Glutamatergic neuron (in vitro differentiated cells): Measurements from ENCODE around the gene OR52B6. TPM values are rescaled to one million over a fixed set of nuclear protein-coding genes. Genes with fewer than 3 reads are reported as not detected.
"Not testable (repeated sequence)": the region's sequence is repeated elsewhere in the genome, so short reads cannot be mapped to it uniquely, and the experiment has no call there.

Source experiments
- DNase-seq: peaks from one replicate; pipeline ENCODE4 v3.0.0; 2022
- H3K27ac Mint-ChIP-seq: one replicate; pipeline ENCODE4 v1.8.0; 2020; ENCODE audit warnings: mild to moderate bottlenecking, mixed read lengths, inconsistent platforms; ENCODE audit not compliant: unreplicated experiment
- H3K27me3 Mint-ChIP-seq: one replicate; pipeline ENCODE4 v1.8.0; 2020; ENCODE audit warnings: mild to moderate bottlenecking, moderate library complexity, mixed read lengths, inconsistent platforms; ENCODE audit not compliant: unreplicated experiment
- H3K36me3 Mint-ChIP-seq: one replicate; pipeline ENCODE4 v1.8.0; 2020; ENCODE audit warnings: mild to moderate bottlenecking, mixed read lengths, inconsistent platforms; ENCODE audit not compliant: unreplicated experiment
- H3K4me1 Mint-ChIP-seq: one replicate; pipeline ENCODE4 v1.8.0; 2020; ENCODE audit warnings: mild to moderate bottlenecking, low read depth, mixed read lengths, inconsistent platforms; ENCODE audit not compliant: unreplicated experiment
- H3K4me3 Mint-ChIP-seq: one replicate; pipeline ENCODE4 v1.8.0; 2020; ENCODE audit warnings: mild to moderate bottlenecking, mixed read lengths, inconsistent platforms; ENCODE audit not compliant: unreplicated experiment
- H3K9me3 Mint-ChIP-seq: one replicate; pipeline ENCODE4 v1.8.0; 2020; ENCODE audit warnings: mild to moderate bottlenecking, moderate library complexity, mixed read lengths, inconsistent platforms; ENCODE audit not compliant: unreplicated experiment
- CTCF ChIP-seq: fragments of 200-600 bp; sonication (generic); IDR thresholded peaks from one replicate; pipeline ENCODE4 v1.5.0; 2021; ENCODE audit not compliant: partially characterized antibody, unreplicated experiment
- total RNA-seq: library from RNA; stranded (reverse); fragmentation: NEBNext Ultra II Directional; extraction: Animal tissue kit (Norgen Biotek cat#: 25700); gene quantifications from one replicate; pipeline ENCODE4 v1.2.1, GENCODE V29; 2021; ENCODE audit not compliant: unreplicated experiment

OR52B6 gene
- total RNA-seq, 1 donor from 2014 or later: not detected

DNA sequence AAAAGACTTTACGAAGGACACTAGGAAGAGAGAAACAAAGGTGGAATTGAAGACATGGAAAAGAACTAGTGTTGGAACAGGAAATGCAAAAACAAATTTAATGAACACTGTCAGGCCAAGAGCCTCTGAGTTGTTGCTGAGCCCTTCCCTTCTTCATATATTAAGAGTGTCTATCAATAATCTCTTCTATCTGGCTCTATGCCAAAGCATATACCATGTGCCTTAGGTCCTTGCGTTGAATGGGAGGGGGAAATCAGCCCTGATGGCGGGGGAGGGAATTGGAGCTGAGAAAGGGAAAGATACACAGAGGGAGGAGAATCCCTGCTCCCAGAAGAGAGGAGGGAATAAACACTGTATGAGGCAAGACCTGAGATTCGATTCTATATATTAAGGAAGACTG lies 5.5 kb upstream of the OR52B6 start:
- no peaks in the 10 kb centered on the region for H3K4me1 Mint-ChIP-seq
- H3K4me3 Mint-ChIP-seq: no peak overlapping the region
- no peak for TF ChIP-seq CTCF
- no peak for DNase-seq
- no peaks in the 10 kb centered on the region for H3K36me3 Mint-ChIP-seq
- no peaks in the 10 kb centered on the region for H3K27me3 Mint-ChIP-seq
- H3K27ac Mint-ChIP-seq: no peak overlapping the region
- no peaks in the 10 kb centered on the region for H3K9me3 Mint-ChIP-seq

DNA sequence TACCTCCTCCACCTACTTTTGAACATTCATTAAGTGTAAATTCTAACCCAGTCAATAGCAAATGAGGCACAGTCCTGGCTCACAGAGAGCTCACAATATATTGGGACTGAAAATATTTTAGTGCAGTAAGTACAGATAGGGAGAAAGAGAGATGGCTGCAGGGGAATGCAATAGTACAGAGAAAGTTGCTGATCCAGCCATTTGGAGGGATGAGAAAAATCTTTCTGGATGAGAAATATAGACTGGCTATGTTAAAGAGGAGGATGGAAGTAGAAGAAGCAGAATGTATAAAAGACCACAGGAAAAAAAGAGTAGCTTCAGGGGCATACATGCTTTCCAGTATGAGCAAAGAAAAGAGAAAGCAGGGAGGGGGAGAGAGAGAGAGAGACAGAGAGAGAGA lies 3.6 kb upstream of the OR52B6 start:
- no peak overlapping the region for H3K4me3 Mint-ChIP-seq
- TF ChIP-seq CTCF: no peak
- H3K27me3 Mint-ChIP-seq: no peaks in the 10 kb centered on the region
- H3K9me3 Mint-ChIP-seq: no peaks in the 10 kb centered on the region
- H3K36me3 Mint-ChIP-seq: no peaks in the 10 kb centered on the region
- H3K4me1 Mint-ChIP-seq: no peaks in the 10 kb centered on the region
- H3K27ac Mint-ChIP-seq: no peak overlapping the region
- DNase-seq: no peak

GRCh38 chr11:5581014-5581413 lies 337 bp downstream of the OR52B6 start:
- Mint-ChIP-seq H3K27ac (no peak overlapping the region), H3K9me3 (no peaks in the 10 kb centered on the region), H3K36me3 (no peaks in the 10 kb centered on the region), H3K4me3 (no peak overlapping the region), H3K27me3 (no peaks in the 10 kb centered on the region), H3K4me1 (no peaks in the 10 kb centered on the region)
- no peak for TF ChIP-seq CTCF
- no peak for DNase-seq

DNA sequence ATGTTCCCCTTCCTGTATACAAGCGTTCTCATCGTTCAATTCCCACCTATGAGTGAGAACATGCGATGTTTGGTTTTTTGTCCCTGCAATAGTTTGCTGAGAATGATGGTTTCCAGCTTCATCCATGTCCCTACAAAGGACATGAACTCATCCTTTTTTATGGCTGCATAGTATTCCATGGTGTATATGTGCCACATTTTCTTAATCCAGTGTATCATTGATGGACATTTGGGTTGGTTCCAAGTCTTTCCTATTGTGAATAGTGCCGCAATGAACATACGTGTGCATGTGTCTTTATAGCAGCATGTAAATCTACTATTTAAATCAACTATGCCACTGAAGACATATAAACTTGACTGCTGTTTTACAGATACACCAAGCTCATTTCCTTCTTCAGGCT lies 3.8 kb downstream of the OR52B6 start:
- H3K9me3 Mint-ChIP-seq, H3K27me3 Mint-ChIP-seq, H3K36me3 Mint-ChIP-seq, H3K4me3 Mint-ChIP-seq, H3K27ac Mint-ChIP-seq, DNase-seq, H3K4me1 Mint-ChIP-seq: not testable (repeated sequence)

DNA sequence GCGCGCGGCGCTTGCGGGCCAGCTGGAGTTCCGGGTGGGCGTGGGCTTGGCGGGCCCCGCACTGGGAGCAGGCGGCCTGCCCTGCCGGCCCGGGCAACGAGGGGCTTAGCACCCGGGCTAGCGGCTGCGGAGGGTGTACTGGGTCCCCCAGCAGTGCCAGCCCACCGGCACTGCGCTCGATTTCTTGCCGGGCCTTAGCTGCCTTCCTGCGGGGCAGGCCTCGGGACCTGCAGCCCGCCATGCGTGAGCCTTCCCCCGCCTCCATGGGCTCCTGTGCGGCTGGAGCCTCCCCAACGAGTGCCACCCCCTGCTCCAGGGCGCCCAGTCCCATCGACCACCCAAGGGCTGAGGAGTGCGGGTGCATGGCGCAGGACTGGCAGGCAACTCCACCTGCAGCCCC lies 9.2 kb downstream of the OR52B6 start:
- H3K27me3 Mint-ChIP-seq, H3K36me3 Mint-ChIP-seq, DNase-seq, H3K9me3 Mint-ChIP-seq, H3K4me3 Mint-ChIP-seq, H3K4me1 Mint-ChIP-seq, H3K27ac Mint-ChIP-seq: not testable (repeated sequence)

DNA sequence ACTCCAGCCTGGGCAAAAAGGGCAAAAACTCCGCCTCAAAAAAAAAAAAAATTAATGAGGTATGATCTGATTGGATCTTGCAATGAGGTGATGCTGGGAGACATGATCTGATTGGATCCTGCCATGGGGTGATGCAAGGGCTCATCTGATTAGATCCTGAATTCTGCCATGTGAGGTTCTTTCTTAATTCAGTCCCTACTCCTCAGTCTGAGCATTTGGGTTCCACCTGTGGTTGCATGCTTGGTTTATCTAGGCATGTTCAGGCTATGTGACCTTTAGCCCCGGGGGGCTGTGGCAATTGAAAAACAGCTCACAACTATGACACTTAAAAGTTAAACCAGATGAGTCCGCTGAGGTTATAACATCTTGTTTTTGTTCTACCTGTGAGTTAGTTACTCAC lies 10.9 kb downstream of the OR52B6 start:
- H3K27me3 Mint-ChIP-seq: peaks cover 5% of the 10 kb centered on the region
- no peak overlapping the region for H3K27ac Mint-ChIP-seq

More for the DNA sequence above, 10.9 kb downstream of the OR52B6 start:
- Mint-ChIP-seq H3K36me3 (peaks cover 5% of the 10 kb centered on the region), H3K4me1 (no peaks in the 10 kb centered on the region), H3K9me3 (peaks cover 3% of the 10 kb centered on the region), H3K4me3 (no peak overlapping the region)
- TF ChIP-seq CTCF: no peak
- DNase-seq: no peak
